HG02938 (cell line): ENCODE data around the gene GAP43.
"Not testable (repeated sequence)": the region's sequence is repeated elsewhere in the genome, so short reads cannot be mapped to it uniquely, and the experiment has no call there.

Experiments used
- ATAC-seq: cut with Tn5 transposase; IDR thresholded peaks from one replicate; pipeline ENCODE4 v1.9.1; 2021; ENCODE audit warnings: mild to moderate bottlenecking, moderate library complexity; ENCODE audit not compliant: unreplicated experiment

GAP43 gene

GRCh38 chr3:115692887-115693524, 69.7 kb downstream of the GAP43 start:
- ATAC-seq = peak; percentile 96

- no peak for ATAC-seq
Observed at GRCh38 chr3:115693868-115694267, 70.6 kb downstream of the GAP43 start.

GRCh38 chr3:115695090-115695489, 71.8 kb downstream of the GAP43 start:
- no peak for ATAC-seq

- no peak for ATAC-seq
Observed at GRCh38 chr3:115697263-115698053, 74.1 kb downstream of the GAP43 start.

GRCh38 chr3:115698851-115699591, 75.7 kb downstream of the GAP43 start:
- ATAC-seq = no peak

- no peak for ATAC-seq
Observed at GRCh38 chr3:115699706-115700105, 76.4 kb downstream of the GAP43 start.

GRCh38 chr3:115702598-115702997, 79.3 kb downstream of the GAP43 start:
- ATAC-seq = no peak

GRCh38 chr3:115704661-115705338, 81.5 kb downstream of the GAP43 start:
- peak; percentile 58 for ATAC-seq

GRCh38 chr3:115706311-115706829, 83.1 kb downstream of the GAP43 start:
- no peak for ATAC-seq

- no peak for ATAC-seq
Observed at GRCh38 chr3:115708540-115708939, 85.2 kb downstream of the GAP43 start.

- no peak for ATAC-seq
Observed at GRCh38 chr3:115709093-115709492, 85.8 kb downstream of the GAP43 start.

GRCh38 chr3:115709931-115710330, 86.6 kb downstream of the GAP43 start:
- no peak for ATAC-seq

- no peak for ATAC-seq
Observed at GRCh38 chr3:115710799-115711198, 87.5 kb downstream of the GAP43 start.

- ATAC-seq = no peak
Observed at GRCh38 chr3:115712871-115713270, 89.6 kb downstream of the GAP43 start.

GRCh38 chr3:115713284-115713683, 90.0 kb downstream of the GAP43 start:
- ATAC-seq = no peak

- no peak for ATAC-seq
Observed at GRCh38 chr3:115715241-115715745, 92.0 kb downstream of the GAP43 start.

- no peak for ATAC-seq
Observed at GRCh38 chr3:115720983-115721382, 97.7 kb downstream of the GAP43 start.

GRCh38 chr3:115725800-115726199, 102.5 kb downstream of the GAP43 start:
- ATAC-seq = no peak

- no peak for ATAC-seq
Observed at GRCh38 chr3:115727135-115727534, 103.8 kb downstream of the GAP43 start.

GRCh38 chr3:115728013-115728412, 104.7 kb downstream of the GAP43 start:
- ATAC-seq = no peak

GRCh38 chr3:115736341-115736740, 113.0 kb downstream of the GAP43 start:
- ATAC-seq = not testable (repeated sequence)
